HG02642 (cell line): ENCODE results near the gene H3-3A.
"Not testable (repeated sequence)": the region's sequence is repeated elsewhere in the genome, so short reads cannot be mapped to it uniquely, and the experiment has no call there.

Experiments
- ATAC-seq: cut with Tn5 transposase; IDR thresholded peaks from one replicate; pipeline ENCODE4 v1.9.1; 2021; ENCODE audit warnings: mild to moderate bottlenecking; ENCODE audit not compliant: unreplicated experiment, poor library complexity

Gene H3-3A

GRCh38 chr1:226082959-226083301 is 20.4 kb downstream of the H3-3A start:
- ATAC-seq = peak; percentile 17

DNA sequence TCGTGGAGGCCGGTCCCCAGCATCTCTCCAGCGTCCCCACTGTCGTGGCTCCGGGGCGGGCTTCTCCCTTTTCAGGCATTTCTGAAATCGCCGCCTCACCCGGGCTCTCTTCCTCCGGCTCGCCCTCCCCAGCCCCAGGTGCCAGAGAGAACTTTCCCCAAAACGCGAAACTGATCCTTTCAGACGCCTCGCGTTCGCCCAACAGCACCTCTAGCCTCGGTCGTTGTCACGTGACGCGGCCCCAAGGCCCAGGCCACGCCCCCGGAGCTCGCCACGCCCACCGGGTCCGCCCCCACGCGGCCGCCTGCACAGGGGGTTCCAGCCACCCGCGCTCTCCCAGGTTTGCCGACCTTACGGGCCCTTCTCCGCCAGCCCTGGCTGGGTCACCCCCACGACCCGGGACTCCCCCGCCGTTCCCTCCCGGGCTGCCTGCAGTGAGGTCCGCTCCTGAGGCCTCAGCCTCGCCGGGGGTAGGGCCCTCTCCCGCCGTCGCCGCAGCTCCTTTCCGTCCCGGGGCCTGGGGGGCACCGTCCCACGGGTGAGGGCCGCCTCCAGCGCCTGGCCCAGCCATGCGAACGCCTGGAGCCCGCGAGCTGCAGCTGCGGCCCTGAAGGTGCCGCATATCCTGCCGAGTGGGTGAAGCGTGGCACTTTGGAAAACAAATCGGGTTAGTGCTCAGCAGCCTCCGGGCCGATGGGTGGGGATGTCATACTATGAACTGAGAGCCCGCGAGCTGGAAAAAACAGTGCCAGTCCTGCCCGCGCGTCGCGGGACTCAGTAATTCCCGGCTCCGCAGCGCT is 21.0 kb downstream of the H3-3A start:
- peak; percentile 93 for ATAC-seq

- ATAC-seq = no peak
These were observed 23.3 kb downstream of the H3-3A start for GRCh38 chr1:226085675-226086285.

GRCh38 chr1:226086776-226087175 is 24.3 kb downstream of the H3-3A start:
- no peak for ATAC-seq

DNA sequence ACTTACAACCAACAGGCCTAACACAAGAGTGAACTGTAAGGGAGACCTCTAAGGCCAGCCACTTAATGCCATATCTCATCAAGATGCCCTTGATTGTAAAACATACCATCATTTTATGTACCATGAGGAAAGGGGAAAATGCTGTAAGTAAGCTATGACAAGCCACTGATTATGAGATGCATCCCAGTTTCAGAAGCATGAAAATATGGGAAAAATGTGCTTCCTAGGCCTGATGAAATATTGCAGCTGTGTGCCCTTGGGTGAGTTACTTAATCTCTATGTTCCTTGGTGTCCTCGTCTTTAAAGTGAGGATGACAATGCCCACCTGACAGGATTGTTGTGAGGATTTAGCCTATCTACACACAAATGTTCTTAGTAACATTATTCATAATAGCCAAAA is 28.9 kb downstream of the H3-3A start:
- ATAC-seq = no peak

DNA sequence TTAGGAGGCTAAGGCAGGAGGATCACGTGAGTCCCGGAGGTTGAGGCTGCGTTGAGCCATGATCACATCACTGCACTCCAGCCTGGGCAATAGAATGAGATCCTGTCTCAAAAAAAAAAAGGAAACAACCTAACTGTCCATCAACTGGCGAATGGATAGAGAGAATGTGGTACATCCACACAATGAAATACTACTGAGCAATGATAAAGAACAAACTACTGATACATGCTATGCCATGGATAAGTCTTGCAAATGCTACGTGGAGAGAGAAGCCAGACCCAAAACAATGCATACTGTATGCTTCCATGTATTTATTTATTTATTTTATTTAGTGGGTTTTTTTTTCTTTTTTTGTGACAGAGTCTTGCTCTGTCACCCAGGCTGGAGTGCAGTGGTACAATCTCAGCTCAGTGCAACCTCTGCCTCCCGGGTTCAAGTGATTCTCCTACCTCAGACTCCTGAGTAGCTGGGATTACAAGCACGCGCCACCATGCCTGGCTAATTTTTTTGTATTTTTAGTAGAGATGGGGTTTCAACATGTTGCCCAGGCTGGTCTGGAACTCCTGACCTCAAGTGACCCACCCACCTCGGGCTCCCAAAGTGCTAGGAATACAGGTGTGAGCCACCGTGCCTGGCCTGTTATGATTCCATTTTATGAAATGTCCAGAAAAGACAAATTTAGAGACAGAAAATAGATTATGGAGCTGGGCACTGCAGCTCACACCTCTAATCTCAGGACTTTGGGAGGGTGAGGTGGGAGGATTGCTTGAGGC is 29.7 kb downstream of the H3-3A start:
- not testable (repeated sequence) for ATAC-seq

GRCh38 chr1:226092965-226093364 is 30.4 kb downstream of the H3-3A start:
- ATAC-seq = no peak

- no peak for ATAC-seq
These were observed 31.1 kb downstream of the H3-3A start for GRCh38 chr1:226093621-226094020.

DNA sequence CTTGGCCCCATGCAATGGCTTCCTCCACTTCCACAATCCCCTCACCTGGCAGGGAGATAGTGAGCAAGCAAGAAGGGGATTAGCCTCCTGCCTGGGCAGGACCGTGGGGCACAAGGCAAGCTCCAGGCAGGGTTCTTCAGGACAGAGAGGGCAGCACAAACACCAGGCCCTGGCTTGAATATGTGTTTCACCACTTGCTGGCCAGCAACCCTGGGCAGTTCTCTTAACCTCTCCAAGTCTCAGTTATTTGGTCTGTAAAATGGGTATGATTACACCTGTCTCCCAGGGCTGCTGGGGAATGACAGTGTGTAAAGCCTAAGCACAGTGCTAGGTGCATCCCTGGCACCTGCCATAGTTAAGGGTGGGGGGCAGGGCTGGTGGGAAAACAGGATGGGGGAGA is 31.9 kb downstream of the H3-3A start:
- ATAC-seq = no peak

DNA sequence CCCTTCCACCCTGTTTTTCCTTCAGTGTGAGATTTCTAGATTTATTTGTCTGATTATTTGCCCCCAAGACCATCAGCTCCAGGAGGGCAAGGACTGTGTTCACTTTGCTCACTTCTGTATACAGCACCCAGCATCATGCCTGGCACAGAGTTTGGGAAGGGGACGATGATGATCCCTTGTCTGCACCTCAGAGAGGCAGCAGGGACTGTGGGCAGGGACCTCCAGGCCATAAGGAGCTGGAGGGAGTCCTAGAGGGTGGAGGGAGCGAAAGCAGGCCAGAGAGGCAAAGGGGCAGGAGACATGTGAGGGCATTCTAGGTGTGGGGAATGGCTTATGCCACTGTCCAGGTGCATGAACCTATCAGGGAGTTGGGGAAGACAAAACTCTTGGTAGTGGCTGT is 32.8 kb downstream of the H3-3A start:
- ATAC-seq = no peak

- ATAC-seq = no peak
These were observed 35.5 kb downstream of the H3-3A start for GRCh38 chr1:226097866-226098625.

GRCh38 chr1:226098870-226099835 is 36.6 kb downstream of the H3-3A start:
- ATAC-seq = no peak

- no peak for ATAC-seq
These were observed 38.2 kb downstream of the H3-3A start for GRCh38 chr1:226100436-226101391.

DNA sequence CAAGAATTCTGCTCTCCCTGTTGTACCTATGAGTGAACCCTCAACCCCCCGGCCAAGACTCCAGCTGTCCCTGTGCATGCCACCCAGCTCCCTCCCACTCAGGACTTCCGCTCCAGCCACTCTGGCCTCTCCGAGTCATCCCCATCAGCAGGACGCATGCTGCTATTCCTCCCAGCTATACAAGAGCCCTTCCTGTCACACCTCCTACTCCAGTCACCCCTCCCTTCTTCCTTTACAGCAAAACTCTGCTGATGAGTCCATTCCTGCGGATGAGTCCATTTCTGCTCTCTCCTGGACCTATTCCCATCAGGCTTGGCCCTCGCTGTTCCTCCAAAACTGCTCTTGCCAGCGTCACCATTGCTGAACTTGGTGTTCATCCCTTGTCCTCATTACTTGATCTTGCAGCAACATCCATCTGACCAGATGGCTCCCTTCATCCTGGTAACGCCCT is 42.2 kb downstream of the H3-3A start:
- no peak for ATAC-seq

- no peak for ATAC-seq
These were observed 45.2 kb downstream of the H3-3A start for GRCh38 chr1:226107471-226108460.

DNA sequence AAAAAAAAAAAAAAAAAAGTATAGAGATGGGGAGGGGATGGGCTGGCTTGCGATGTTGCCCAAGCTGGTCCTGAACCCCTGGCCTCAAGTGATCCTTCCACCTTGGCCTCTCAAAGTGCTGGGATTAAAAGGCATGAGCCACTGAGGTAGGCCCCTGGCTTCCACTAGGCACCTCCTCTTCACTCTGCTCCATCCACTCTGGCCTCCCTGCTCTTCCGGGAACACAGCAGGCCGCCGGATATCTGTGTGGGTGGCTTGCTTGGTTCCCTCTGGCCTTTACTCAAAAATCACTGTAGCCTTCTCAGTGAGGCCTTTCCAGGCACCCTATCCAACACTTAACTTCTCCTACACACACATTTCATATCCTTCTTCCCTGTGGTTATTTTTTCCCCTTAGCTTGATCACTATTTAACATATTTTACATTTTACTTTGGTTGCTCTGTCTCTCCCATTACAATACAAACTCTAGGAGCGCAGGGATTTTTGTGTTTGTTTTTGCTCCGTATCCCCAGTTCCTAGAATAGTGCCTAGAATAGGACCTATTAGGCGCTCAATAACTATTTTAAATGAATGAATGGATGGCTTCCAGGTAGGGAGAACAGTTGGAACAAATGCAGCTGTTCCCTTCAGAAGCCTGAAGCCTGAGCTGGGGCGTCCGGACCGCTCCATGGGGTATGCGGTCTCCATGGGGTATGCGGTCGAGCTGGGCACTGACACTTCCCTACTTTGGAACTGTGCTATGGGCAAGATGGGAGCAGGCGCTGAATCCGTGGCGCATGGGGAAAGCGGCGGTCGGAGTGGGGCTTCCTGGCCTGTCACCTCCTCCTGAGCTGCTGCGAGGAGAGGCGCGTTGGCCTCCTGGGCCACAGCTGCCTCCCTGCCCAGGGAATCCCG is 46.7 kb downstream of the H3-3A start:
- ATAC-seq = no peak
